GM12874 (cell line): Measurements from ENCODE around the gene ILKAP.

Experiments
- CTCF ChIP-seq: IDR thresholded peaks from 2 replicates; pipeline ENCODE4 v1.5.1; 2011; ENCODE audit warnings: low read depth, mild to moderate bottlenecking, control low read depth, low read length, moderate library complexity; ENCODE audit not compliant: insufficient read depth

Gene ILKAP

GRCh38 chr2:238203094-238203972 is at the start of gene ILKAP:
Gene ILKAP (minus strand): TSS chr2:238203695. CDS start chr2:238203553, 142 bp downstream.
- TF ChIP-seq CTCF: no peak

- no peak for TF ChIP-seq CTCF
Measured at GRCh38 chr2:238252766-238253630, 49.5 kb upstream of the ILKAP start.

GRCh38 chr2:238251986-238252385 is 48.5 kb upstream of the ILKAP start:
- TF ChIP-seq CTCF: no peak

GRCh38 chr2:238251331-238251730 is 47.8 kb upstream of the ILKAP start:
- TF ChIP-seq CTCF: no peak

GRCh38 chr2:238250896-238251295 is 47.4 kb upstream of the ILKAP start:
- no peak for TF ChIP-seq CTCF

GRCh38 chr2:238247841-238248453 is 44.5 kb upstream of the ILKAP start:
- TF ChIP-seq CTCF: no peak
